NCI-H1930 (cell line): Measurements from ENCODE around the gene PCID2.

Experiments used
- DNase-seq, 2 experiments: peaks; one replicate each; lab custom pipeline; 2025; lab: John Stamatoyannopoulos, UW

Gene PCID2

DNA sequence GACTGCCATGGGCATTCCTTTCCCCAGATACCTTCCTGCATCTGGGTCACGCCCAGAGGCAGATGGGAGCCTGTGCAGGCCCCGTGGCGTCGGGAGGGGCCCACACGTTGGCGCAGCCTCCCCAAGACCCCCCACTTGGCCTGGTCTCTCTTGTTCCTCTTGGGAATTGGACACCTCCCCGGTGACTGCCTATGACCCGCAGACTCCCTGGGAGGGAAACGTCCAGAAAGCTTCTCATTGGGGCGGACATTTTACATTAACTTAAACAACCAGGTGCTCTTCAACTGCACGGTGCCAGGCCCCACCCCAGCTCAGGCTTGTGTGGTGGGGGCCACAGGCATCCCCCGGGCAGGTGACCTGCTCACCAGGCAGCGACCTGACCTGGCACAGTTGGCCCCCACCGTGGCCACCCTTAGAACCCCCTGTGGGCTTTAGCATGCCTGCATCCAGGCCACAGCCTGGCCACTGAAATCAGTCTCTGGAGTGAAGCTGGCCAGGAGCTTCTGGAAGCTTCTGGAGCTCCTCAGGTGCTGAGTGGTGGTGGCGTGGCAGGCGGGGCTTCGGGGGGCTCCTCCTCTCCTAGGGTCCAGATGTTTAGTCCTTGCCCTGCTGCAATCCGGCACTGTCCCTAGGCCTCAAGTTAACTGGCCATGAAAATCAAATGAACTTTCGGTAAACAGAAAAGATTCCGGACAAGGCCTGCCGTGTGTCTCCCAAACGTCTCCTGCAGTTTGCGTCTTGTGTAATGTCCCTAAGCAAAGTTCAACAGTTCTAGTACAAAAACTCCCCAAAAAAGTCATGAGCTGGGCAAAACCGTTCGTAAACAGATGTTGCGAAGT is 58.5 kb downstream of the PCID2 start:
- DNase-seq = no peak

- no peak for DNase-seq
Measured at GRCh38 chr13:113148940-113149503, 59.4 kb downstream of the PCID2 start.

DNA sequence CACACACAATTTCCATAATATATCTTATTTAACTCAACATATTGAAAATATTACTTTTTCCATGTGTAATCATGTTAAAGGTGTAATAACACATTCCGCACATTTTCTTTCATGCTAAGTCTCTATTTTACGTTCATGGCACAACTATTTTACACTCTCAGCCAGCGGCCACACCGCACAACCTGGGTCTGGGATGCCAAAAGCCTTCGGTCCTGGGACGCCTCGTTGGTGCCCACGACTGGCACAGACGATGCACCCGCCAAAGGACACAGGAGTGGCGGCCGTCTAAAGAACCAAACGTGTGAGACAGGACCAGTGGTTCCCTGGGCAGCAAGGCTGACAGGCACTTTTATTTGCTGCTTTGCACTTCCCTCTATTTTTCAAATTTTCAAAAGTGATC is 60.1 kb downstream of the PCID2 start:
- DNase-seq = no peak

- no peak for DNase-seq
Measured at GRCh38 chr13:113147206-113147605, 61.3 kb downstream of the PCID2 start.

- DNase-seq = no peak
Measured at GRCh38 chr13:113146750-113147149, 61.7 kb downstream of the PCID2 start.

GRCh38 chr13:113145911-113146598 is 62.4 kb downstream of the PCID2 start:
- DNase-seq = no peak

- no peak for DNase-seq
Measured at GRCh38 chr13:113145496-113145895, 63.0 kb downstream of the PCID2 start.

- DNase-seq = no peak
Measured at GRCh38 chr13:113144255-113144629, 64.2 kb downstream of the PCID2 start.

DNA sequence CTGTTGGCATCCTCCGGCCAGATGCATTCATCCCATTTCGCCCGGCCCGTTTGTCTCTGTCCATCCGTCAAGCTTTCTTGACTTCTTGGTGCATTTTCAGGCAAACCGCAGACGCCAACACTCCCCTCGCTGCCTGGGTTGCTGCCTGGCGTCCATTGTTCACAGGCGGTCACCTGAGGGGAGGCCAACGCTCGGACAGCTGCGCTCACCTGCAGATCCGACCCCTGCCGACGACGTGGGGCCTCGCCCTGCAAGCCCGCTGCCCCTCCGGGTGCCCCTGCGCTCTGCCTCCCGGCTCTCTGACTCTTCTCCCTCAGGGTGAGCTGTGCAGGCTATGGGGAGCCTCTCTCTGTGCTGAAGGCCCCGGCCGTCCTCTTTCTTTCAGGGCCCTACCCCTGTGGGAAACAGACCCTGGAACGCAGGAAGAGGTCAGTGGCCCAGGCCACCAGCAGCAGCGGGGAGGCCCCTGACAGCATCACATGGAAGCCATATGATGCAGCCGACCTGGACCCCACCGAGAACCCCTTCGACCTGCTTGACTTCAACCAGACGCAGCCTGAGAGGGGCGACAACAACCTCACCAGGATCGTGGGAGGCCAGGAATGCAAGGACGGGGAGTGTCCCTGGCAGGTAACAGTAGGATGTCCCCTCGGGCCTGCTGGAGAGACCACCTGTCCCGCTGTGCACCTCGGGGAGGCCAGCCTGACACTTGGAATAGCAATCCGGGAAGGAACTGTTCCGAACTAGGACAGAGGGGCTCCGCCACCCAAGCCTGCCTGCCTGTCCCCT is 64.8 kb downstream of the PCID2 start:
- no peak for DNase-seq

- DNase-seq = no peak
Measured at GRCh38 chr13:113142876-113143275, 65.6 kb downstream of the PCID2 start.

GRCh38 chr13:113141601-113141970 is 66.9 kb downstream of the PCID2 start:
- no peak for DNase-seq

DNA sequence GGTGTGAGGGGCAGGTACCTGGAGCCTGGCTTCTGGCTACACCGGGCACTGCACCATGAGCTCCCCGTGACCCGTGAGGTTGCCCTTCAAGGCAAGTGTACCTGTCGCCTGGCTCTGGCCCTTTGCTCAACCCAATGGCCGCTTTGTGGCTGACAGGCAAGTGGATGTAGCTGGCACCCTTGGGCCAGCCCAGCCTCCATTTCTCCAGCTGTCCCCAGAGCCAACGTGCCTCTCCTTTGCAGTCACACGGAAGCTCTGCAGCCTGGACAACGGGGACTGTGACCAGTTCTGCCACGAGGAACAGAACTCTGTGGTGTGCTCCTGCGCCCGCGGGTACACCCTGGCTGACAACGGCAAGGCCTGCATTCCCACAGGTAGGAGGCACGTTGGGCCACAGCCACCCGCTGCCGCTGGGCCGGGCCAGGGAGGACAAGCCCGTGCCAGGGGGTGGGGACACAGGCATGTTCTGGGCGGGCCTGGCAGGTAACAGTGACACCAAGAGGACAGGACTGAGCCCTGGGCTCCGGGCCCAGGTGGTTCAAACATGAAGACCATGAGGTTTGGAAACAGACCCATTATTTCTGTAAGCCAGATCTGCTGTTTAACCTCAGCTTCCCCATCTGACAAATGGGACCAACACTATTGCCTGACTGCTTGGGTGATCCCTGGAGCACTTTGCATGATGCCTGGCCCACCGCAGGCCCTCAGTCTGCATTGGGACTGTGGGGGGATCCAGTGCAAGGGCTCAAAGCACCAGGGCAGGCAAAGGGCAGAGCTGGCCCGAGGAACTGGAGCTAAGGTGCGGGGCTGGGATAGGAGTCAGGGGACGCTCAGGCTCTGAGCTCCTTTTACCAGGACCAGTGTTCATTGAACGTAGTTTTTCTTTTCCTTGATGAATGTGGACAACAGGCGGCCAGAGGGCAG is 67.5 kb downstream of the PCID2 start:
- DNase-seq = no peak

GRCh38 chr13:113139577-113139976 is 68.9 kb downstream of the PCID2 start:
- DNase-seq = no peak

DNA sequence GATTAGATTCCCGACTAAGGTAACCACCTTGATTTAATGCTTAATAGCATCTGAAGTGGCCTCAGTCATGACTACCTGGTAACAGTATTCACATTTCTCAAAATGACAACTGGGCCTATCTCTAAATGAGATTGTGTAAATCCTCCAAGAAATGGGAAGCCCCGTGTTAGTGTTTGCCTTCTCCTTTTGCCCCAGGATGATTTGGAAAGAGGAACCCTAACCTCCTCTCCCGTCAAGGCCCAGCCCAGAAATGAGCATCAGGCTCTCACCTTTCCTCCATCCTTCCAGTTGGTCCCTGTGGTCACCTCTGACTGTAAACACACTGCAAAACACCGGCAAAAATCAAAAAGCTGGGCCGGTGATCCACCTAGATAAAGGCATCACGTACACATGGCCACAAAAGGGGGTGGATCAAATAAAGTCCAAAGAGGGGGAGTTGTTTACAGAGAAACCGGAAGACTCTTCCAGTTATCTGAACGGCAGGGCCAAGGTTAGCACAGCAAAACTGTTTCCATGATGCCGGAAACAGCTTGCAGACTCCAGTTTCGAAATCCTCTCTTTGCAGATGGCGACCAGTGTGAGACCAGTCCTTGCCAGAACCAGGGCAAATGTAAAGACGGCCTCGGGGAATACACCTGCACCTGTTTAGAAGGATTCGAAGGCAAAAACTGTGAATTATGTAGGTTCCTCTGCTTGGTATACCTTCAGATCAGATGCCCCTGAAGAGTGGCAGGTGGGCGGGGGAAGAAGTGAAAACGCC is 69.5 kb downstream of the PCID2 start:
- no peak for DNase-seq

DNA sequence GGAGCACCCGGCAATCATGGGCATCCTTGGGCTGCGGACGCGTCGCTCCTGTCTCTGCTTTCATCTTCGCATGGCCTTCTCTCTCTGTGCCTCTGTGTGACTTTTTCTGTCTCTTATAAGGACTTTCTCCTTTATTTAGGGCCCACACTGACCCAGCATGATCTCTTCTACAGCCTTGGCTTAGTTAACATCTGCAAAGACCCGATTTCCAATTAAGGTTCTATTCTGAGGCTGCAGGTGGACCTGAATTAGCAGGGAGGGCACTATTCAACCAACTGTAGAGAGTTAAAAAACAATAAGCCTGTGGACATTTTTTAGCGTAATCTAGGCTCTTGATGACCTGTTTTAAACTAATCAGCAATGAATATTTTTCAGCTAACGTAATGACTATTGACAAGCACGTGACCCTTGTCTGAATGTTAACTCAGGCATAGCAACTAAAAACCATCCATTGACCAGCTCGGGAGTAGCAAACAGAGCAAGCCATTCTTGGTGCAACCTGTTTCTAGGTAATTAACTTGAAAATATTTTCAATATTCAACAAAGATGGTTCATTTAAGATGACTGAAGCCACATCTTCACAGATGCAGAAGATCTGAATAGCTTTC is 70.7 kb downstream of the PCID2 start:
- DNase-seq = no peak

GRCh38 chr13:113135281-113135760 is 73.1 kb downstream of the PCID2 start:
- no peak for DNase-seq

- no peak for DNase-seq
Measured at GRCh38 chr13:113129921-113130750, 78.3 kb downstream of the PCID2 start.

- DNase-seq = no peak
Measured at GRCh38 chr13:113129480-113129879, 79.0 kb downstream of the PCID2 start.
